ENCODE data around the gene SHOC2. TPM values are rescaled to one million over a fixed set of nuclear protein-coding genes. Genes with fewer than 3 reads are reported as not detected.
A peak's percentile ranks its signal among the peaks of the same experiment; 100 is the strongest.

Gene SHOC2
- total and polyA plus RNA-seq, 9 donors = 19.4 to 91.2 (median 63.1) TPM

GRCh38 chr10:111035542-111035941 lies 116.1 kb downstream of the SHOC2 start:
- TF ChIP-seq, protein P1, sequence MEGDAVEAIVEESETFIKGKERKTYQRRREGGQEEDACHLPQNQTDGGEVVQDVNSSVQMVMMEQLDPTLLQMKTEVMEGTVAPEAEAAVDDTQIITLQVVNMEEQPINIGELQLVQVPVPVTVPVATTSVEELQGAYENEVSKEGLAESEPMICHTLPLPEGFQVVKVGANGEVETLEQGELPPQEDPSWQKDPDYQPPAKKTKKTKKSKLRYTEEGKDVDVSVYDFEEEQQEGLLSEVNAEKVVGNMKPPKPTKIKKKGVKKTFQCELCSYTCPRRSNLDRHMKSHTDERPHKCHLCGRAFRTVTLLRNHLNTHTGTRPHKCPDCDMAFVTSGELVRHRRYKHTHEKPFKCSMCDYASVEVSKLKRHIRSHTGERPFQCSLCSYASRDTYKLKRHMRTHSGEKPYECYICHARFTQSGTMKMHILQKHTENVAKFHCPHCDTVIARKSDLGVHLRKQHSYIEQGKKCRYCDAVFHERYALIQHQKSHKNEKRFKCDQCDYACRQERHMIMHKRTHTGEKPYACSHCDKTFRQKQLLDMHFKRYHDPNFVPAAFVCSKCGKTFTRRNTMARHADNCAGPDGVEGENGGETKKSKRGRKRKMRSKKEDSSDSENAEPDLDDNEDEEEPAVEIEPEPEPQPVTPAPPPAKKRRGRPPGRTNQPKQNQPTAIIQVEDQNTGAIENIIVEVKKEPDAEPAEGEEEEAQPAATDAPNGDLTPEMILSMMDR (IDR thresholded peaks at IDR 0.05) = no peak
- TF ChIP-seq POLR2A (IDR thresholded peaks at IDR 0.05) (no peak), EP300 (IDR thresholded peaks at IDR 0.05) (no peak)
- Histone ChIP-seq H3K27ac (no peak overlapping the region), H3K4me1 (ENCODE audit: insufficient read depth) (no peaks in the 10 kb centered on the region), H3K9me3 (no peaks in the 10 kb centered on the region), H3K4me3 (no peak overlapping the region), H3K36me3 (no peaks in the 10 kb centered on the region), H3K27me3 (no peaks in the 10 kb centered on the region)
- intact Hi-C loops (cut with DNase I) = no loop called here
- DNase-seq = no peak

GRCh38 chr10:111037858-111038257 lies 118.5 kb downstream of the SHOC2 start:
- intact Hi-C loops (cut with DNase I) = no loop called here
- Histone ChIP-seq H3K4me1 (ENCODE audit: insufficient read depth) (no peaks in the 10 kb centered on the region), H3K36me3 (no peaks in the 10 kb centered on the region), H3K27me3 (no peaks in the 10 kb centered on the region), H3K27ac (no peak overlapping the region), H3K9me3 (no peaks in the 10 kb centered on the region), H3K4me3 (no peak overlapping the region)
- TF ChIP-seq EP300 (IDR thresholded peaks at IDR 0.05) = no peak
- TF ChIP-seq POLR2A (IDR thresholded peaks at IDR 0.05) = no peak
- TF ChIP-seq, protein P1 (IDR thresholded peaks at IDR 0.05) = no peak
- no peak for DNase-seq

DNA sequence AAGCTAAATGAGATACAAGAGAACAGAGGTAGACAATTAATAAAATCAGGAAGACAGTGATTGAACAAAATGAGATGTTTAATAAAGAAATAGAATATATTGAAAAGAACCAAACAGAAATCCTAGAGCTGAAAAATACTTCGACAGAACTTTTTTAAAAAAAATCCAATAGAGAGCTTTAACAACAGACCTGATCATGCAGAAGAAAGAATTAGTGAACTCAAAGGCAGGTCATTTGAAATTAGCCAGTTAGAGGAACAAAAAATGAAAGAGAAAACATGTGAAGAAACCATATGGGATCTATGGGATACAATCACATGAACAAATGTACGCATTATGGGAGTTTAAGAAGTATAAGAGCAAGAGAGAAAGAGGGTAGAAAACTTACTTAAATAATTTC lies 120.1 kb downstream of the SHOC2 start:
- Histone ChIP-seq H3K4me3 (no peak overlapping the region), H3K27ac (no peak overlapping the region), H3K4me1 (ENCODE audit: insufficient read depth) (no peaks in the 10 kb centered on the region), H3K27me3 (no peaks in the 10 kb centered on the region), H3K36me3 (no peaks in the 10 kb centered on the region), H3K9me3 (no peaks in the 10 kb centered on the region)
- DNase-seq = no peak
- TF ChIP-seq POLR2A (IDR thresholded peaks at IDR 0.05) = no peak
- TF ChIP-seq, protein P1 (IDR thresholded peaks at IDR 0.05) = no peak
- no peak for TF ChIP-seq EP300 (IDR thresholded peaks at IDR 0.05)
- intact Hi-C loops (cut with DNase I) = no loop called here
- WGBS, 3 donors = 76 to 87% (median 80%) methylated on average over 2 of the region's 2 CpGs

GRCh38 chr10:111057006-111057405 lies 137.6 kb downstream of the SHOC2 start:
- Histone ChIP-seq H3K4me1 (ENCODE audit: insufficient read depth) (no peaks in the 10 kb centered on the region), H3K27me3 (no peaks in the 10 kb centered on the region), H3K9me3 (no peaks in the 10 kb centered on the region), H3K36me3 (no peaks in the 10 kb centered on the region), H3K27ac (no peak overlapping the region), H3K4me3 (no peak overlapping the region)
- TF ChIP-seq EP300 (IDR thresholded peaks at IDR 0.05) = no peak
- DNase-seq = no peak
- intact Hi-C loops (cut with DNase I) = no loop called here
- WGBS, 3 donors = 52 to 54% (median 53%) methylated on average over 1 of the region's 1 CpG

MicroRNAs encoded within 50 kb of the gene (microRNA counts, 767-probe panel; counts per million panel counts)
- 530 counts per million, percentile 78 among the panel's probes with 10 or more counts for microRNA hsa-miR-548e

Small RNA genes within 50 kb of the gene (microRNA-seq; reads per million reads assigned to microRNA genes)
- 0.32 to 0.75 (median 0.36) reads per million in 3 donors for gene MIR548E

Small RNA genes within 50 kb of the gene (small RNA-seq; reads per million reads assigned to genes)
- gene MIR548E = 0.15 reads per million

Other genes with a start within 250 kb of the SHOC2 start
- gene PDCD4, start 47.7 kb upstream of the SHOC2 start, total RNA-seq = 100 to 1,000 TPM; 103 to 399 (median 185) TPM
- 100 to 1,000 TPM; 136 to 209 TPM for gene PDCD4, start 47.7 kb upstream of the SHOC2 start, polyA plus RNA-seq
- 10 to 100 TPM; 23.0 to 40.5 (median 30.5) TPM for gene BBIP1, start 424 bp upstream of the SHOC2 start, total RNA-seq
- gene BBIP1, start 424 bp upstream of the SHOC2 start, polyA plus RNA-seq = 10 to 100 TPM; 22.0 to 30.5 TPM
- gene ADRA2A, start 157.4 kb downstream of the SHOC2 start, total RNA-seq = 10 to 100 TPM; 13.7 to 55.7 (median 22.0) TPM
- 10 to 100 TPM; 19.0 to 20.0 TPM for gene ADRA2A, start 157.4 kb downstream of the SHOC2 start, polyA plus RNA-seq

All from ovary (tissue), 9 donors.